ENCODE results near the gene UQCR11.

Gene UQCR11

DNA sequence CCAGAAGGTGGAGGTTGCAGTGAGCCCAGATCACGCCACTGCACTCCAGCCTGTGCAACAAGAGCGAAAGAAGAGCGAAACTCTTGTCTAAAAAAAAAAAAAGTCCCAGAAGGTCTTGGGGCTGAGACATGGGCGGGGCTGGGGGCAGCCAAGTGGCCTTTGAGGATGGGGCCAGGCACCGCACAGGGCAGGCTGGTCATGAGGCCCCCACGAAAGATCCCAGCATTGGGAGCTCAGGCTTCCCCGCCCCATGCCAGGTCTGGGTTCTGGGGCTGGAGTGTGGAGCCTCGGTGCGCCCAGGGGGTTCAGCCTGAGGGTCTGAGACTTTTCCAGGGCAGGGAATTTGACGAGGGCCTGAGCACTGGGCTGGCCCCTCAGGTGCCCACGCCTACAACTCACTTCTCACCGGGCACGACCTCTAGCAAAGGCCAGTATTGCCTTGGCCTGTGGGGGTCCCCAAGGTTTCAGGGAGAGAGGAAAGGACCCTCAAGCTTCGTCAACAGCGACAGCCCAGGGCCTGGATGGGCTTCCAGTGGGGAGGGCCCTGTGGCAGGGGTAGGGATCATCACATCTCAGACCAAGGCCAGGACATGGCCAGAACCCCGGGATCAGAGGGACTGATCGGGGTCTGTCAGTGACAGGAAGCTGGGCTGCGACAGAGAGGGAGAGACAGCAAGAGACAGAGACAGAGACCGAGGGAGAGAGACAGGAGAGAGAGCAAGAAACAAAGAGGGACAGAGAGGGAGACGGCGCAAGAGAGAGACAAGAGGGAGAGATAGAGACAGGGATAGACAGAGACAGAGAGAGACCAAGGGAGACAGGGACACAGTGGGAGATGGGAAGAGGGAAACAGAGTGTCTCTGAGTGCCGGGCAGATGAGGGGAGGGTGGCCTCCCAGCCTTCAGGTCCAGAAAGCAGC, 29.7 kb downstream of the UQCR11 start:
- in situ Hi-C loops (cut with MboI; ENCODE audit: low pct_unique_long_range_greater_than_20kb, low sequenced_read_pairs) = no loop called here
- DNase-seq = no peak

DNA sequence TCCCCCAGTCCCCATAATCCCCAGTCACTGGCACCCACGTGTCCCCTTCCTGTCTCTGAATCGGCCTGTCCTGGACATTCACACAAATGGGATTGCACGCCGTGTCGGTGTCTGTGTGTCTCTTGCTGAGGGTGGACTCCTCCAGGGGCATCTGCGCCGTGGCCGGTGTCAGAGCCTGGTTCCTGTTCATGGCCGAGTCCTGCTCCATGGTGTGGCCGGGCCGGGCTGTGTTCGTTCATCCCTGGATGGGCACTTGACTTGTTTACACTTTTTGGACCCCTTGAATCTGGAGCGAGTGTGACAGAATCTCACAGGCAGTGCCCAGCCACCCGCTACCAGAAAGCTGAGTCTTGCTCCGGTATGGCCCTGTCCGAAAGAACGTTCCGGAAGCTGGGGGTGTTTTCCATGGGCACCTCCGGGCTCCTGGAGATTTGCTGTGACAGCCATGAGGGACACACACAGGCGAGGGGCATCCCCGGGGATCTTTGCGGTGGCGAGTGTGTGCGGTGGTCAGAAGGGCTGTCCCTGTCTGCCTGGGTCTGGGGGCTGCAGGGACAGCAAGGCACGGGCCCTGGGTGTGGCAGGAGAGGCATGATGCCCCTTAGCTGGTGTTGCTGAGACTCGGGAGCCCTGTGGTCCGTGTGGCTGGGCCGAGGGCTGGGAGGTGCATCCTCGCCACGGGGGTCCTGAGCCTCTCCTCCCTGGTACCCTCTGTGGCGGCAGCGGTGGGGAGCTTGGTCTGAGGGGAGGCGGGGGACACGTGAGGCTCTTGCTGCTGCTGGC, 30.7 kb downstream of the UQCR11 start:
- in situ Hi-C loops (cut with MboI; ENCODE audit: low pct_unique_long_range_greater_than_20kb, low sequenced_read_pairs) = no loop called here
- DNase-seq = no peak

DNA sequence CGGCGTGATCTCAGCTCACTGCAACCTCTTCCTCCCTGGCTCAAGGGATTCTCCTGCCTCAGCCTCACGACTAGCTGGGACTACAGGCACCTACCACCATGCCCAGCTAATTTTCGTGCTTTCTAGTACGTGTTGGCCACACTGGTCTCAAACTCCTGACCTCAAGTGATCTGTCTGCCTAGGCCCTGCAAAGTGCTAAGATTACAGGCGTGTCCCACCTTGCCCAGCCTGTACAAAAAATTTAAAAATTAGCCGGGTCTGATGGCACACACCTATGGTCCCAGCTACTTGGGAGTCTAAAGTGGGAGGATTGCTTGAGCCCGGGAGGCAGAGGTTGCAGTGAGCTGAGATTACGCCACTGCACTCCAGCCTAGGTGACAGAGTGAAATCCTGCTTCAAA, 32.5 kb downstream of the UQCR11 start:
- DNase-seq = no peak
- in situ Hi-C loops (cut with MboI; ENCODE audit: low pct_unique_long_range_greater_than_20kb, low sequenced_read_pairs) = no loop called here

DNA sequence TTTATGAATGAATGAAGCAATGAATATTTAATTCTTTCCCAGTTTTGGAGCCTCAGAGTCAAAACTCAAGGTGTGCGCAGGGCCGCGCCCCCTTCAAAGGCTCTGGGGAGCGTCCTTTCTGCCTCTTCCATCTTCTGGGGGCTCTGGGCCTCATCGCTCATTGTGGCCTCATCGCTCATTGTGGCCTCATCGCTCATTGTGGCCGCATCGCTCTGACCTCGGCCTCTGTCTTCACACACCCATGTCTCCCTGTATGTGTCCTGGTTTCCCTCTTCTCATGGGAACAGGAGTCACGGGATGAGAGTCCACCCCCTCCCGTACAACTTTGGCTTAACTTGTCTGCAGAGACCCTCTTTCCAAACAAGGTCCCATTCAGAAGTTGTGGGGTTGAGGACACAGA, 33.9 kb downstream of the UQCR11 start:
- DNase-seq = no peak
- in situ Hi-C loops (cut with MboI; ENCODE audit: low pct_unique_long_range_greater_than_20kb, low sequenced_read_pairs) = no loop called here

DNA sequence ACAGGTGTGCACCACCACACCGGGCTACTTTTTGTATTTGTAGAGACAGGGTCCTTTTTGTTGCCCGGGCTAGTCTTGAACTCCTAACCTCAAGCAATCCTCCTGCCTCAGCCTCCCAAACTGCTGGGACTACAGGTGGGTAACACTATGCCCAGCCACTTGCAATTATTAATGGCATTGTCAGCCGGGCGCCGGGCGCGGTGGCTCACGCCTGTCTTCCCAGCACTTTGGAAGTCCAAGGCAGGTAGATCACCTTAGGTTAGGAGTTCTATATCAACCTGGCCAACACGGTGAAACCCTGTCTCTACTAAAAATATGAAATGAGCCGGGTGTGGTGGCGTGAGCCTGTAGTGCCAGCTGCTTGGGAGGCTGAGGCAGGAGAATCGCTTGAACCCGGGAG, 34.4 kb downstream of the UQCR11 start:
- in situ Hi-C loops (cut with MboI; ENCODE audit: low pct_unique_long_range_greater_than_20kb, low sequenced_read_pairs) = no loop called here
- no peak for DNase-seq

DNA sequence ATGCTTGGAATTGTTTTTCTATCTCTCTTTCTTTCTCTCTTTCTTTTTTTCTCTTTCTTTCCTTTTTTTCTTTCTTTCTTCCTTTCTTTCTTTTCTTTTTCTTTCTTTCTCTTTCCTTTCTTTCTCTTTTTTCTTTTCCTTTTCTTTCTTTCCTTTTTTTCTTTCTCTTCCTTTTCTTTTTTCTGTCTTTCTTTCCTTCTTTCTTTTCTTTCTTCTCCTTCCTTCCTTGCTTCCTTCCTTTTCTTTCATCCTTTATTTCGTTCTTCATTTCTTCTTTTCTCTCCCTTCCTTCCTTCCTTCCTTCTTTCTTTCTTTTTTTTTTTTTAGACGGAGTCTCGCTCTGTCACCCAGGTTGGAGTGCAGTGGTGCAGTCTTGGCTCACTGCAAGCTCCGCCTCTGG, 35.3 kb downstream of the UQCR11 start:
- DNase-seq = no peak
- in situ Hi-C loops (cut with MboI; ENCODE audit: low pct_unique_long_range_greater_than_20kb, low sequenced_read_pairs) = no loop called here

DNA sequence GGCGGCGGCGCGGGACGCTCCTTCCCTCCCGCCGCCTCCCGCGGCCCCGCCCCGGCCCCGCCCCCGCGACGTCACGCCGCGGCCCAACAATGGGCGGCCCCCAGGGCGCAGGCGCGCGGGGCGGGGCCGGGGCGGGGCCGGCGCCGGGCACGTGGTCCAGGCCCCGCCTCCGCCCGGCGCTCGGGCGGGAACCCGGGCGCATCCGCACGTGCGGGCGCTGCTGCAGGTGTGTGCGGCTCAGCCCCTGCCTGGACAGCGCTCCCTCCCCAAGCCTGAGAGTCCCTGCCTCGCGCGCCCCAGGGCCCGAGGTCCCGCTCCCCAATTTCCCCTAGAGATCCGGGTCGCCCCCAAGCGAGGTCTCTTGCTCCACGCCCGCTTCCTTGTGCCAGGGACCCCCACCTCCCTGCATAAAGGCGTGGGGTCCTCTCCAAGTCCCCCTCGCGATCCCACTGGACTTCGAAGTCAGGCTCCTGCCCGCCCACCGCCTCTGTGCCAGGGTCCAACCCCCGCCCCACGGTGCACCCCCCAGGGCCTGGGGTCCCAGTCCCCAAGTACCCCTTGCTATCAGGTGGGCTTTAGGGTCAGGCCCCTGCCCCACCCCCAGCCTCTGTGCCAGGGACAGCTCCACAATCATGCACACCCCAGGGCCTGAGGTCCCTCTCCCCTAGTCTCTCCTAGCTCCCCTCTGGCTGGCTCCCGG, 36.8 kb downstream of the UQCR11 start, which contains the start of gene MEX3D:
Gene MEX3D (minus strand): TSS at position 6 of the 700 bp plus-strand sequence. CDS start 267 bp downstream, outside the sequence.
- in situ Hi-C loops (cut with MboI; ENCODE audit: low pct_unique_long_range_greater_than_20kb, low sequenced_read_pairs) = no loop called here
- no peak for DNase-seq

DNA sequence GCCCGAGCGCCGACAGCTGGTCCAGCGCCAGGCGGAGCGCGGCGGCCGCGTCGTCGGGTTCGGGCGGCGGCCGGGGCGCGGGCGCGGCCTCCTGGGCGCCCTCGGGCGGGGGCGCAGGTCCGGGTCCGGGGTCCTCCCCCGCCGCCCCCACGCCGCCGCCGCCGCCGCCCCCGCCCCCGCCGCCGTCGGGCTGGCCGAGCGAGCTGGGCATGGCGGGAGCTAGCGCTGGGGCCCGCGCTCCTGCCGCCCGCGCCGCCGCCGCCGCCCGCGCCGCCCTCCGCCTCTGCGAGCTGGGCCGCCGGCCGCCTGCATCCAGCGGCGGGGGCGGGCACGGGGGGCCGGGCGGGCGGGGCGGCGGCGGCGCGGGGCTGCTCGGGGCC, 37.4 kb downstream of the UQCR11 start:
- in situ Hi-C loops (cut with MboI; ENCODE audit: low pct_unique_long_range_greater_than_20kb, low sequenced_read_pairs) = no loop called here
- no peak for DNase-seq

DNA sequence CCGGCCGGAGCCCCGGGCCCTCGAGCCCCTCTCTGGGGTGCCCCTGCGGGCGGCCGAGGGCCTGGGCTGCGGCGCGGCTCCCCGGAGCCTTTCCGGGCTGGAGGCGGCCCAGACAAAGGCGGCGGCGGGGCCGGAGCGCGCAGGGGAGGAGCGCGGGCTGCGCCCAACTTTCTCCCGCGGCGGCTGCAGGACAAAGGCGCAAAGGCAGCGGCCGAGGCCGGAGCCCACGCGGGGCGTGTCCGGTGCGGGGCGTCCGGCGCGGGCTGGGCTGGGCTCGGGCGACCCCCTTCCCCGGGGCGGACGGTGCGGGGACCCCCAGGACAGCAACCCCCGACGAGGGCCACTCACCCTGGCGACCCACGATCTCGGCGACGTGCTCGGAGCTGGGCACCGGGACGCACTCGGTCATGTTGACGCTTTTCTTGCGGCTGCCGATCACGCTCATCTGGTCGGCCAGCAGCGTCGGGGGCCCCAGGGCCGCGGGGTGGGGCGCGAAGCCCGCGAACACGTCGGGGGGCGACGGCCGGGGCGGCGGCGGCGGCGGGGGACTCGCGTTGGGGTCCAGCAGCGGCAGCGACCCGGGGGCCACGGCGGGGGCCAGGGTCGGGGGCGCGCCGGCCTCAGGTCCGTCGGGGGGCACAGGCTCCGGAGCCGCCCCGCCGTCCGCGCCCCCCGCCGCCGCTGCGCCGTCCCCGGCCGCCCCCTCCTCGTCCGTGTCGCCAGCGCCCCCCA, 38.0 kb downstream of the UQCR11 start:
- in situ Hi-C loops (cut with MboI; ENCODE audit: low pct_unique_long_range_greater_than_20kb, low sequenced_read_pairs) = no loop called here
- no peak for DNase-seq

DNA sequence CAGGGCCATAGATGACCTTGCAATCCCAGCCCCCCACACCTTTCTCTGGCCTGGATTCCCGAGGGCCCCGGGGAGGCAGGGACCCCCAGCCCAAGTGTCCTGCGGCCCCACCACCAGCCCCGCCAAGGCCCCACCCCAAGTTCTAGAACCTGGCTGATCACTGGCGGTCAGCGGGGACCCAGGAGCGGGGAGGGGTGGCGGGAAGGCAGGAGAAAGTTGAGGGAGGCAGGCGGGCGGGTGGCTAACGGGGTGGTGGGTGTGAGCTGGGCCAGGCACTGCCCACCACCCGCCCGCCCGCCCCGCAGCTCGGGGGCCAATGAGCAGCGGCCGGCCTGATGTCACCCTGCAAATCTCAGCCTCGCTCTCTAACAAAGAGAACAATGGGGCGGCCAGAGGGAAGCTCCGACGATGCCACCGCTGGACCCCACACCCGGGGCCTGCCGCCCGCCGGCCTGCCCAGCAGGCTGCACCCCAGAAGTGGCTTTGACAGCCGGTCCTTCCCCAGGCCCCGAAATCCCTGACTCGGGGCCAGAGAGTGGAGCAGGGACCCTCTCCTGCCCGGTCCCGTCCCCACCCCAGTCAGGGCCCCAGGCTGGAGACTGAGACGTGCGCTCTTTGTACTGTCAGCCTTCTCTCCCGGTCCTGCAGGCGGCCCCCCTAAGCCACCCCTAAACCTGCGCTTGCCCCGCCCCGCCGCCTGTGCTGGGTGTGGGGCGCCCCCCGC, 38.7 kb downstream of the UQCR11 start:
- in situ Hi-C loops (cut with MboI; ENCODE audit: low pct_unique_long_range_greater_than_20kb, low sequenced_read_pairs) = no loop called here
- no peak for DNase-seq

DNA sequence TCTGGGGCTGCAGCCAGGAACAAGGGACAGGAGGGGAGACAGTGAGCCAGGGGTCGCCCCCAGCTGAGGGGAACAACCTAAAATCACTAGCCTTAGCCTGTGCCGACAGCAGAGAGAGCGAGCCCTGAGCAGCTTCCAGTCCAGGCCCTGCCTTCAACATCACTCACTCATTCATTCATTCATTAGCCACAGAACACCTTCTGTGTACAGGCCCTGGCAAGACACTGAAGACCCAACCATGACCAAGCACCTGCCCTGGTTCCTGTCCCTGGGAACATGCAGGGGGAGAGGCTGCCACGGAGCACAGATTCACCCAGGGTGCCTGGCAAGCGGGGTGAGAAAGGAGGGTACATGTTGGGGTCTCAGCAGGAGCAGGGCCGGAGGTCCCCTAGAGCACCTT, 42.0 kb downstream of the UQCR11 start:
- in situ Hi-C loops (cut with MboI; ENCODE audit: low pct_unique_long_range_greater_than_20kb, low sequenced_read_pairs) = no loop called here
- DNase-seq = no peak

DNA sequence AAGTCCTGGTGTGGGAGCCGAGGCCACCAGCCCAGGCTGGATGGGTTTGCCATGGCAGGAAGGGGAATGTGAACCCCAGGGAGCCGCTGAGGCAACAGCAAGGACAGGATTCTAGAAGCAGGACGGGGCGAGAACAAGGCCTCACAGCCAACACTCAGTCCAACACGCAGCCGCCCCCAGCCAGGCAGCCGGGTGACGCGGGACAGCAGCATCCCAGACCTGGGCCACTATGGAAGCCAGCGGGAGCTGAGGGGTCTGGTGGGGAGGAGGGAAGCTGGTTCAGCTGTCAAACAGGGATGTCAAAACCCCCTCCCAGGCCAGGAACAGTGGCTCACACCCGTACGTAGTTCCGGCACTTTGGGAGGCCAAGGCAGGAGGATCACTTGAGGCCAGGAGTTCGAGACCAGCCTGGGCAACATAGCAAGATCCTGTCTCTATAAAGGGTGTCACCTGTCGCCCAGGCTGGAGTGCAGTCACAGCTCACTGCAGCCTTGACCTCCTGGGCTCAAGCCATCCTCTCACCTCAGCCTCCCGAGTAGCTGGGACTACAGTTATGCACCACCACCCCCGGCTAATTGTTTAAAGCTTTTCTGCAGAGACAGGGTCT, 43.9 kb downstream of the UQCR11 start:
- in situ Hi-C loops (cut with MboI; ENCODE audit: low pct_unique_long_range_greater_than_20kb, low sequenced_read_pairs) = no loop called here

DNA sequence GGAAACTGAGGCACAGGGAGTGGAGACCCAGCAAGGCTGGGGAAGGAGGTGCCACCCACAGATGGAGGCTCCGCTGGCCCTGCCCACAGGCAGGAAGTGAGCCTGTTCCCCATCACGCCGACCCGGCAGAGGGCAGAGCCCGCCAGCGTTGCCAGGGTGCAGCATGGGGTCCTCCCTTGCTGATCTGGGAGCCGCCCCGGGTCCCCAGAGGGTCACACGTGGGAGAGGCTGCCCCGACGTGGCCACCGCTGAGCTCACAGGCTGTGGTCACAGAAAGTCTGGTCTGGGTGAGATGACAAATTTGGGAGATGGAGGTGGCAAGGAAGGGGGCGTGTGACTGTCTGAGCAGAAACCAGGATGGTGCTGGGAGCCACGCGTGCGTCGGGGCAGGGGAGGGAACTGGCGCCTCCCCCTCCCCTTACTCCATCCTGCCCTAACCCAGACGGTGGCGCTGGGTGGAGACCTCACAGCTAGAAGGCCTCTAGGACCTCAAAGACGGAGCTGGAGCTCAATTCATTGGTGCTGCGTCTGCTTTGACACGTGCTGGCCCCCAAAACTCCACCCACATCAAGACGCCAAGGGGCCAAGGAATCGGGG, 44.9 kb downstream of the UQCR11 start:
- no peak for DNase-seq
- in situ Hi-C loops (cut with MboI; ENCODE audit: low pct_unique_long_range_greater_than_20kb, low sequenced_read_pairs) = no loop called here

More for the DNA sequence above, 43.9 kb downstream of the UQCR11 start:
- DNase-seq = no peak

DNA sequence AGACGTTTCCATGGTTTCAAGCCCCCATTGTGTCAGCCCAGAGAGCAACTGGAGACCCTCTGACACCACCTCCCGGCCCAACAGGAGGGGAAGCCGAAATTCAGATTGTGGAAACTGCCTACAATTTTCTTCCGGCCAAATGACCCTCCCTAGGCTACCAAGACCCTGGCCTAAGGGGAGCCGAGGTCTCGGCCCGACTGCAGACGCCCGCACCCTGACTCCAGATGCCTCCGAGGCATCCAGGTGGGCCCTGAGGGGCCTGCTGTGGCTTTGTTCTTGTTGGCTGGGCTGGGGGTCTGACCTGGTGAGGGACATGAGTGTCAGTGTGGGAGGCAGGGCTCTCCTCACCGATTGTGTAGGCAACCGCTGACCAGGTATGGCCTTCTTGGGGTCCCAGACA, 46.7 kb downstream of the UQCR11 start:
- in situ Hi-C loops (cut with MboI; ENCODE audit: low pct_unique_long_range_greater_than_20kb, low sequenced_read_pairs) = no loop called here
- no peak for DNase-seq

DNA sequence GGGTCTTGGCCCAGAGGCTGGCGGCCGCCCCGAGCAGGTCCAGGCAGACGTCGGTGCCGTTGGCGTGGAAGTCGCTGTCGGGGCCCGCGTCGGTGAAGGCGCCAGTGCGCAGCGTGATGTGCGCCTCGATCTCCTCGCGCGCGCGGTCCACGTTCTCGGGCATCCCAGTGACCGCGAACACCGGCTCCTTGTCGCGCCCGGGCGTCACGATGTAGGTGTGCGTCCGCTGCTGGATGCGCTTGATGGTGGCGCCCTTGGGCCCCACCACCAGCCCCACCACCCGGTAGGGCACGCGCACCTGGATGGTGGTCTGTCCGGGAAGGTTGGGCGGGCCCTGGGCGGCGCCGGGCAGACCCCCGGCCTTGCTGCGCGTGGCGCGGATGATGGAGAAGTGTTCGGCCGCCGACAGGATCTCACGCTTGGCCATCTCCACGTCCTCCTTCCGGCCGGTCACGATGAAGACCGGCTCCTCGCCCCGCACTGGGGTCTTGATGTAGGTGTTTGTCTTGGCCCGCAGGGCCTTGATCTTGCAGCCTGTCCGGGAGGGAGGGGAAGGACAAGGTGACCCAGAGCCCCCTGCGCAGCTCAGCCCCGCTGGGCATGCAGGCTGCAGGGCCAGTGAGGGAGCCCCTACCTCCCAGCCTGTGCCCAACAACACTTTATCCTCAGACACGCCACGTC, 48.7 kb downstream of the UQCR11 start:
- no peak for DNase-seq
- in situ Hi-C loops (cut with MboI; ENCODE audit: low pct_unique_long_range_greater_than_20kb, low sequenced_read_pairs) = no loop called here

DNA sequence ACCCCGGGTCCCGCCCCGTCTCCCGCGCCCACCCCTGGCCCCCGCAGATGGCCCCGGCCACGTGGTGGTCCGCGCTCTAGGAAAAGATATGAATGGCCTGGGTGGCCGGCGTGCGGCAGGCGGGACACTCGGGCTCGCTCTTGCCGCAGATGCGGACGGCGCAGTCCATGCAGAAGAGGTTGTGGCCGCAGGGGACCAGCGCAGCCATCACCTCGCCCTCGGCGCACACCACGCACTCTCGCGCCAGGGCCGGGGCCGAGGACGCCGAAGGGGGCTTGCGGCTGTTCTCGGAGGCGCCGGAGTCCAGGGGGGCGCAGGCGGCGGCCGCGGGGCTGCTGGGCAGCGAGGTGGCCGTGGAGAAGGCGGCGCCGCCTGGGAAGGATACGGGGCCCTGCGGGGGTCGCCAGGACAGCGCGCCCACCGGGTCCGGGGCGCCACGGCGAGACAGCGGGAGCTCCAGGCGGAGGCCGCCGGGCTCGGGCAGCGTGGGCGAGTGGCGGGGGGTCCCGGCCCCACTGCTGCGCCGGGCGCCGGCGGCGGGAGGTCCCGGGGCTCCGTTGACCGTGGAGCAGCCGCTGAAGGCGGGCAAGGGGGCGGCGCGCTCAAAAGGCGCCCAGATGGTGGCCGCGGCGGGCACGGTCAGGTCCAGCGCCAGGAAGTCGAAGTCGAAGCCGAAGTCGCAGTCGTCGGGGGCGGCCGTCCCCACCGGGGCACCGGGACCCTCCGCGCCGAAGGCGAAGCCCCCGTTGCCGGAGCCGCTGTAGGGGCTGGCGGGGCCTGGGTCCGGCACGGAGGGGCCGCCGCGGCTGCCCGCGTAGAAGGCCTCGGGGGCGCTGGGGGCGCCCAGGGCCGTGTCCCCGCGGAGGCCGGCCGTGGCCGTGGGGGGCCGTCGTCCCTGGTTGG, 49.5 kb downstream of the UQCR11 start:
- in situ Hi-C loops (cut with MboI; ENCODE audit: low pct_unique_long_range_greater_than_20kb, low sequenced_read_pairs) = no loop called here
- DNase-seq = no peak
